ENCODE measurements around the gene PRDM16.

The PRDM16 gene

GRCh38 chr1:3190256-3191041, 121.4 kb downstream of the PRDM16 start:
- no peak for DNase-seq

DNA sequence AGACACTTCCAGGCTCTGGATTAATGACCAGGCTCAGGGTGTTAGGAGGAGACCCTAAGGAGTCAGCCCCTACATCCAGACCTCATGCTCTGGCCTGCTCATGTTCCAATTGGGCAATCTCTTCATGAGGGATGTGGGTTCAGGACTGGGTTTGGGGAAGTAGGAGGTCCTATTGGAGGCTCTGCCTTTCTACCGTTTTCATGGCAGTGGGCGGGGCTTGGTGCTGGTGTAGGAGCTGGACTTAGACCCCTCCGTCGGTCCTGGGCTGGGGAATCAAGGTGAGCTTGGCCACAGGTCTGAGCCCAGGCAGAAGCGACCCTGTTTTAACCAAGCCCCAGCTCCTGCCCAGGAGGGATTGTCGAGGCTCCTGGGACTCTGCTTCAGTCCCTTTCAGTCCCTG, 123.4 kb downstream of the PRDM16 start:
- DNase-seq: no peak

GRCh38 chr1:3192825-3193224, 123.8 kb downstream of the PRDM16 start:
- DNase-seq: no peak

- DNase-seq: no peak
Measured at GRCh38 chr1:3193811-3194210, 124.8 kb downstream of the PRDM16 start.

GRCh38 chr1:3194760-3195479, 125.9 kb downstream of the PRDM16 start:
- no peak for DNase-seq

DNA sequence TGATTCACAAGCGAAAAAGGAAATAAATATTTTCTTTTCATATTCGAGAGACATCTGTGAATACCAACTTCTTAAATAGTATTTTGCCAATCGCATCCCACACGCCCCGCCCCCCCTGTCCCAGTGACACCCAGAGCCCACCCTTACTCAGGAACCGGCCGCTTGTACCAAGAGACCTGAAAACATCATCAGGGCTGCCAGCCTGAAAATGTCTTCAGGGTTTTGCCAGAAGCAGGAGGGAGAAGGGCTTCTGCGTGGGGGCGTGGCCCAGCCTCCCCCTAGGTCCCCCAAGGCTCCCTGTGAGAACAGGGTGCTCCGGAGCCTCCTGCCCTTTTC, 126.4 kb downstream of the PRDM16 start:
- DNase-seq: no peak

DNA sequence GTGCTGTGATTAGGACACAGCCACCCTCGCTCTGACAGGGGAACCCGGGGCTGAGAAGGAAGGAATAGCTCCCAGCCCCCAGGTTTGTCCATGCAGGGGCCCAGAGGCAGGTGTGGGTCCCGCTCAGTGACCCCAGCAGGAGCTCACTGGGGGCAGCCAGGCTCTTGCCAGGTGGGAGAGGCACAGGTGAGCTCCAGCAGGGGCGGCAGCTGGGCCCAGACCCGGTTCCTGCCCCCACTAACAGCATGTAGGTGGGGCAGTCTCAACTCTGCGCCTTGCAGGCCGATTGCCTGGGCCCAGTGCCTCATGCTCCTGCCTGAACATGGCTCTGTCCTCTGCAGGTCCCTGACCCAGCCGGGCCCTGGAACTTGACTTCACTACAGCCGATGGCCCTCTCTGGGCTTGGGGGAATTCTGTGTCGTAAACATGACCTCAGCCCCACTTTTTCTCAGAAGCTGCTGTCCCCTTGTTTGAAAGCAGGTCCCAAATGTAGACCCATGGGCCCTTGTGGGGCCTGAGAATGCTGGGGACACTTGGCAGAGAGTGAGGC, 127.0 kb downstream of the PRDM16 start:
- DNase-seq: no peak

GRCh38 chr1:3196577-3197245, 127.7 kb downstream of the PRDM16 start:
- DNase-seq: no peak

GRCh38 chr1:3197781-3198316, 128.8 kb downstream of the PRDM16 start:
- DNase-seq: no peak

- peak; percentile 78 for DNase-seq
Measured at GRCh38 chr1:3198371-3199271, 129.6 kb downstream of the PRDM16 start.

- no peak for DNase-seq
Measured at GRCh38 chr1:3204725-3205124, 135.7 kb downstream of the PRDM16 start.

DNA sequence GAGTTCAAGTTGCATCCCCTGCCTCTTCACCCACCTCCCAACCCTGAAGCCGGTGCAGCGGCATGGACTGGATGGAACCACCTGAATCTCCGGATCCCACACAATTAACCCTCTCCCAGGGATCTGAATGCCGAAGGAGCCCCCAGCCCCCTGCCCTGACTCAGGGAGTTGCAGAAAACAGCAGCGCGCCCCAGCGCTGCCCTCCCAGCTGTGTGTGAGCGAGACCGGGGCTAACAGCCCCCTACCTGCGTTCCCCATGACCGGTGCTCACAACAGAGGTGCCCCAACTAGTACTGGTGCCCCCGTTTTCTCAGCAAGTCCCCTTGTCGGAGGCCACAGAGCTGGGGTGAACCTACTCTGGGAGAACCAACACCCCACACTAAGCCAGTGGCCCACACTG, 136.8 kb downstream of the PRDM16 start:
- no peak for DNase-seq

DNA sequence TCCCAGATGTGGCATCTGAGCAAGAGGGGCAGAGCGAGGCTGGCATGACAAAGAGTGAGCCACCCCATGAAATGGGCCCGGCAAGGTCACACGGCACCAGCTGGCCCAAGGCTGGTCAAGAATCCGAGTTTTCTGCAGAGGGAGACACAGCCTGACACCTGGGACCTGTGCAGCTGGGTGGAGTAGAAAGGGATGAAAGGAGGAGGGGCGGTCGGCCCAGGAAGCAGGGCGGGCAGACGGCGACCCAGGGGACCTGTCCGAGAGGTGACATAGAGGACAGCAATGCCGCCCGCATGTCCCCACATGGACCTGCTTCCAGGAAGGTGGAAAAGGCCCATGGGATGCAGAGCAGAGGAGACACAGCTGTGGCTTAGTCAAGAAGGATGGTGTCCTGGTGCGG, 137.7 kb downstream of the PRDM16 start:
- DNase-seq: no peak

- DNase-seq: no peak
Measured at GRCh38 chr1:3207217-3207848, 138.3 kb downstream of the PRDM16 start.

GRCh38 chr1:3208819-3209200, 139.8 kb downstream of the PRDM16 start:
- DNase-seq: no peak

GRCh38 chr1:3209201-3209600, 140.2 kb downstream of the PRDM16 start:
- no peak for DNase-seq

DNA sequence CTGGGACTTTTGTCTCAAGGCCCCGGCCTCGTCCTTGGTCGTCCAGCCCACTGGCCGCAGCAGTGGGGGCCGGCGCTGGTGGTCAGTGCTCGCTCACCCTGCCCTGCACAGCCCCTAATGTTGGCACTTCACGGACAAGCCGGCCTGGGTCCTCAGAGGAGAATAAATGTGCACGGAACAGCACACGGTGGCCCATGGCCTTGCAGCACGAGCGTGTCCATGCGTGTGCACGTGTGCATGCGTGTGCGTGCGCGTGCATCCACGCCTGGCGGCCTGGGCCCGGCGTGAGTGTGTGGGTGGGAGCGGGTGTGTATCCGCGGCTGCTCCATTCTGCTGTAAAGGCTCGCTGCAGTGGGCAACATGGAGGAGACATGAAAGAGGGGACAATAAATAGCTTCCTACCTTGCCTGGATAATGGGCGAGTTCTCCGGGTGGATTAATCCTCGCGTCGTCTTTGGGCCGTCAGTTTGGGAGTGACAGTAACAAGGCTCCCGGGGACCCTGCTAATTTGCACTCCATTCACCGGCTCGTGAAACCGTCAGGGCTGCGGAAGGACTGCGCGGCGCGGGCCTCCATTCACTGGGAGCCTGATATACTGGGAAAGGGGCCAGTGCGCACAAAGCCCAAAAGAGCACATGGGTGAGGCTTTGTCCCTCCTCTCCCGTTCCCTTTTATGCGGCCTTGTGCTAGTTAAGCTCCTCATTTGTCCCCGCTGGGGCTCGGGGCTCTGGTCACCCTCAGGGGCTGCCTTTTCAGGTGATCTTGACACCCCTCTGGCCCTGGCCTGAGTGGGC, 142.8 kb downstream of the PRDM16 start:
- no peak for DNase-seq

DNA sequence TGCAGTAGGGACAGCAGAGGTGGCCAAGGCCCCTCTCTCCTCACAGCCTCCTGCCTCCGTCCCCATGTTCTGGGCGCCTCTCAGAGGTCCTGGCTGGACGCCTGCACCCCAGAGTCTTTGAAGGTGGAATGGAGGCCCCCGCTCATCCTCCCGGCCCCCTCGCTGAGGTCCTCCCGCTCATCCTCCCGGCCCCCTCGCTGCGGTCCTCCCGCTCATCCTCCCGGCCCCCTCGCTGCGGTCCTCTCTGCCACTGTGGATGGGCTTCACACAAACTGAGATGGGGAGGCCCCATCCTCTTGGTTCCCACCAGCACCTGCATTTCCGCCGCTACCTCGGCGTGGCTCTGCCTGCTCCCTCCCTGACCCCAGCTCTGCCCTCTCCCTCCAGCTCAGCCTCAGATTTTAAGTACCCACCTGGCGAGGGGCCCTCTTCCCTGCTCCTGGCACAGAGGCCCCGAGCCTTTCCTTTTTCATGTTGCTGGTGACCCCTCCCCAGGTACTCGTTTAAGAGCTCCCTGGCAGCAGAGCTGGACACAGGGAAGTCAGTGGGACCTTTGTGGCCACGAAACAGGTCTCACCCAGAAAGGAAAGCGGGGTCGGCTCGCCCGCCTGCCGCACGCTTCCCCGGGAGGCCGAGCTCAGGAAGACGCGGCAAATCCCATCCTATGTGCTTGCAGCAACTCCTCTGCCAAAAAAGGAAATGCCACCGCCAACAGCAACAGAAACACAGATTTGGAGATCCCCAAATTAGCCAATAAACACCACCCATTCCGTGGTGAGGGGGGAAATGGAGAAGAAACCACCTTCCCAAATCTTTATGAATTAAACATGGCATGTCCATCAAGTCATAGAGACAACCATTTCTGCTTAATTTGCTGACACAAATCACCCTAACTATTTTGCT, 143.7 kb downstream of the PRDM16 start:
- DNase-seq: no peak

DNA sequence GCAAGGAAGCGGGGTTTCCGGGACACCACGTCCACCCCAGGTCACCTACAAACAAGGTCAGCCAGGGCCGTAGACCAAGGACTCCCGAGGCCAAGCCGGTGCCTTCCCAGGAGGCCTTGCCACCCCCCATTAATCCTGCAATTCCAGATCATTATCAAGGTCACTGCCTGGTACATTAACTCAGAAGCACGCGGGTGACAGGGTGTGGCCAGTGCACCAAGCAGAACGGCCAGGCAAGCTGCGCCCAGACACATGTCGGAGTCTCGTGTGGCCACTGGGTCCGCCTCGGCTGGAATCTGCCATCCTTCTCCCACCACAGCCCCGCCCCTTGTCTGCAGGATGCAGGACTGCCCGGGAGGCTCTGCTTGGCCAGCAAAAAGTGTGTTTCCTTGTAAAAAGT, 144.7 kb downstream of the PRDM16 start:
- DNase-seq: no peak

All from eye (tissue), 1 donor.